ENCODE data around the gene NUDT13. TPM values are rescaled to one million over a fixed set of nuclear protein-coding genes. Genes with fewer than 3 reads are reported as not detected.

NUDT13 gene
- total RNA-seq, 1 experiment from 2014 or later, result 2.9 TPM

DNA sequence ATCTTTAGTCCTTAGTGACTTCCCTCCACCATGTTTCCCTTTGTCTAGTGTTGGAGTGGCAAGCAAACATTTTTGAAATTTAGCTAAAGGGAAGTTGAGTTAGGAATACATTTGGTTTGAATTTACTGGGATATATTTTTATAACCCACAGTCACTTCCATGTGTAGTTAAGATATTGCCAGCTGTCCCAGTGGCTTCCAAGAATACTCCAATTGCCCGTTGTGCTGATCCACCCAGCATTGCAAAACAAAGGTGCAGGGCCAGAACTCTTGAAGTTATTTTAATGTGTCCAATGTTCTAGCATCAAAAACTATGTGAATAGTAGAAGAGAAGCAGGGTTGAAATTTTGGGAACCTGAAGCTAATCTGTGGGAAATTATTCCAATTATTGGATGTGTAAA lies 11.1 kb upstream of the NUDT13 start:
- TF ChIP-seq ZNF232 (CRISPR knock-in tag; IDR thresholded peaks at IDR 0.05) (no peak), CTCF (IDR thresholded peaks at IDR 0.05) (no peak), NFE2L1 (CRISPR knock-in tag; IDR thresholded peaks at IDR 0.05) (no peak), FOXK1 (CRISPR knock-in tag; IDR thresholded peaks at IDR 0.05) (no peak), NFATC4 (CRISPR knock-in tag; IDR thresholded peaks at IDR 0.05) (no peak)
- TF ChIP-seq, protein P1, sequence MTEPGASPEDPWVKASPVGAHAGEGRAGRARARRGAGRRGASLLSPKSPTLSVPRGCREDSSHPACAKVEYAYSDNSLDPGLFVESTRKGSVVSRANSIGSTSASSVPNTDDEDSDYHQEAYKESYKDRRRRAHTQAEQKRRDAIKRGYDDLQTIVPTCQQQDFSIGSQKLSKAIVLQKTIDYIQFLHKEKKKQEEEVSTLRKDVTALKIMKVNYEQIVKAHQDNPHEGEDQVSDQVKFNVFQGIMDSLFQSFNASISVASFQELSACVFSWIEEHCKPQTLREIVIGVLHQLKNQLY (CRISPR knock-in tag; IDR thresholded peaks at IDR 0.05), result no peak
- TF ChIP-seq, protein P2, sequence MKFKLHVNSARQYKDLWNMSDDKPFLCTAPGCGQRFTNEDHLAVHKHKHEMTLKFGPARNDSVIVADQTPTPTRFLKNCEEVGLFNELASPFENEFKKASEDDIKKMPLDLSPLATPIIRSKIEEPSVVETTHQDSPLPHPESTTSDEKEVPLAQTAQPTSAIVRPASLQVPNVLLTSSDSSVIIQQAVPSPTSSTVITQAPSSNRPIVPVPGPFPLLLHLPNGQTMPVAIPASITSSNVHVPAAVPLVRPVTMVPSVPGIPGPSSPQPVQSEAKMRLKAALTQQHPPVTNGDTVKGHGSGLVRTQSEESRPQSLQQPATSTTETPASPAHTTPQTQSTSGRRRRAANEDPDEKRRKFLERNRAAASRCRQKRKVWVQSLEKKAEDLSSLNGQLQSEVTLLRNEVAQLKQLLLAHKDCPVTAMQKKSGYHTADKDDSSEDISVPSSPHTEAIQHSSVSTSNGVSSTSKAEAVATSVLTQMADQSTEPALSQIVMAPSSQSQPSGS (CRISPR knock-in tag; IDR thresholded peaks at IDR 0.05; ENCODE audit: borderline replicate concordance, low read depth), result no peak
- ChIA-PET POLR2A (interaction anchor here (0.6 kb wide), 1 partner anchor 14 kb away, joined by 4 read pairs; no protein-coding TSS in a partner anchor), CTCF (no interaction called here)
- Mint-ChIP-seq H3K36me3 (no peaks in the 10 kb centered on the region), H3K27me3 (ENCODE audit: low read depth) (no peaks in the 10 kb centered on the region), H3K4me1 (peaks cover 12% of the 10 kb centered on the region), H3K27ac (no peak overlapping the region), H3K9me3 (no peaks in the 10 kb centered on the region), H3K4me3 (no peak overlapping the region)
- ATAC-seq, result no peak
- no peak for DNase-seq (ENCODE audit: low spot score)

DNA sequence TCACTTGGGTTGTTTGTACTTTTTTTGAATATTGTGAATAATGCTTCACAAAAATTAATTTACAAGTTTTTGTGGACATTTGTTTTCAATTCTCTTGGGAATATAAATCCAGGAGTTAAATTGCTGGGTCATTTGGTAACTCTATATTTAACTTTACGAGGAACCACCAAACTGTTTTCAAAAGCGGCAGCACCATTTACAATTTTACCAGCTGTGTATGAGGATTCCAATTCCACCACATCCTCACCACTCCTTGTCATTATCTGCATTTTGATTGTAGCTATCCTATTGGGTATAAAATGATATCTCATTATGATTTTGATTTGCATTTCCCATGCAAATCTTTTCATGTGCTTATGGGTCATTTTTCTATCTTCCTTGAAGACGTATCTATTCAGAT lies 4.0 kb upstream of the NUDT13 start:
- Mint-ChIP-seq H3K9me3 (peaks cover 21% of the 10 kb centered on the region), H3K4me1 (peaks cover 1% of the 10 kb centered on the region; the same call in 1 of the 2 replicates), H3K27ac (no peak overlapping the region), H3K27me3 (ENCODE audit: low read depth) (peaks cover 2% of the 10 kb centered on the region; the same call in 1 of the 2 replicates), H3K36me3 (peaks cover 17% of the 10 kb centered on the region), H3K4me3 (no peak overlapping the region)
- ChIA-PET CTCF (no interaction called here), POLR2A (no interaction called here)
- DNase-seq (ENCODE audit: low spot score) (no peak), ATAC-seq (no peak)
- TF ChIP-seq, protein P3, sequence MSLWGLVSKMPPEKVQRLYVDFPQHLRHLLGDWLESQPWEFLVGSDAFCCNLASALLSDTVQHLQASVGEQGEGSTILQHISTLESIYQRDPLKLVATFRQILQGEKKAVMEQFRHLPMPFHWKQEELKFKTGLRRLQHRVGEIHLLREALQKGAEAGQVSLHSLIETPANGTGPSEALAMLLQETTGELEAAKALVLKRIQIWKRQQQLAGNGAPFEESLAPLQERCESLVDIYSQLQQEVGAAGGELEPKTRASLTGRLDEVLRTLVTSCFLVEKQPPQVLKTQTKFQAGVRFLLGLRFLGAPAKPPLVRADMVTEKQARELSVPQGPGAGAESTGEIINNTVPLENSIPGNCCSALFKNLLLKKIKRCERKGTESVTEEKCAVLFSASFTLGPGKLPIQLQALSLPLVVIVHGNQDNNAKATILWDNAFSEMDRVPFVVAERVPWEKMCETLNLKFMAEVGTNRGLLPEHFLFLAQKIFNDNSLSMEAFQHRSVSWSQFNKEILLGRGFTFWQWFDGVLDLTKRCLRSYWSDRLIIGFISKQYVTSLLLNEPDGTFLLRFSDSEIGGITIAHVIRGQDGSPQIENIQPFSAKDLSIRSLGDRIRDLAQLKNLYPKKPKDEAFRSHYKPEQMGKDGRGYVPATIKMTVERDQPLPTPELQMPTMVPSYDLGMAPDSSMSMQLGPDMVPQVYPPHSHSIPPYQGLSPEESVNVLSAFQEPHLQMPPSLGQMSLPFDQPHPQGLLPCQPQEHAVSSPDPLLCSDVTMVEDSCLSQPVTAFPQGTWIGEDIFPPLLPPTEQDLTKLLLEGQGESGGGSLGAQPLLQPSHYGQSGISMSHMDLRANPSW (CRISPR knock-in tag; conservative IDR thresholded peaks at IDR 0.05; ENCODE audit: low read depth), result no peak
- TF ChIP-seq ZNF423 (CRISPR knock-in tag; IDR thresholded peaks at IDR 0.05) (no peak), ZNF219 (CRISPR knock-in tag; IDR thresholded peaks at IDR 0.05; ENCODE audit: borderline replicate concordance) (no peak), NFYB (CRISPR knock-in tag; conservative IDR thresholded peaks at IDR 0.05; ENCODE audit: low read depth) (no peak), JAZF1 (CRISPR knock-in tag; IDR thresholded peaks at IDR 0.05) (no peak), ATF6 (CRISPR knock-in tag; IDR thresholded peaks at IDR 0.05) (no peak), GRHL2 (CRISPR knock-in tag; IDR thresholded peaks at IDR 0.05; ENCODE audit: insufficient replicate concordance, severe bottlenecking) (no peak), NR3C1 (CRISPR knock-in tag; conservative IDR thresholded peaks at IDR 0.05; ENCODE audit: low read depth) (no peak), FOXK1 (CRISPR knock-in tag; IDR thresholded peaks at IDR 0.05) (no peak), JUN (CRISPR knock-in tag; IDR thresholded peaks at IDR 0.05) (no peak), SOX15 (CRISPR knock-in tag; IDR thresholded peaks at IDR 0.05) (no peak), ESRRA (CRISPR knock-in tag; IDR thresholded peaks at IDR 0.05; ENCODE audit: borderline replicate concordance) (no peak), PRRX2 (CRISPR knock-in tag; IDR thresholded peaks at IDR 0.05) (no peak)
